Measurements from ENCODE around the gene P3H2. TPM values are rescaled to one million over a fixed set of nuclear protein-coding genes. Genes with fewer than 3 reads are reported as not detected.

P3H2 gene
- total and polyA plus RNA-seq, 2 experiments from 2014 or later: 8.2 to 24.2 TPM

DNA sequence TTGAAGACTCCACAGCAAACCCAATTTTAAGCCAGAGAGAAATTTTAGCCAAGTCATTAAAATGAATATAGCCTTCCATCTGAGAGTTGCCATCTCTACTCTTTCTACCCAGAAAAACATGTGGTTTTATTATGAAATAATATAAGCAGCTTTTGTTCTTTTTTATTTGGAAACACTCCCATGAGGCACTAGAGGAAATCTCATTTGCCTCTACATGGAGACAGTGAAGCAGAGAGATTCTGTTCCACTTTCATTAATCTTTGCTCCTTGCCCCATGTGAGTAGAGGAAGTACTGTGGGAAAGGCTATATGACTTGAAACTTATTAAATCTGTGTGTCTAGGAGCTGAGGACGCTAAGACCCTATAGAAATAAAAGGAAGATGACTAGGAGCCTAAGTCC is 111.1 kb downstream of the P3H2 start (continued):
- TF ChIP-seq, protein P1, sequence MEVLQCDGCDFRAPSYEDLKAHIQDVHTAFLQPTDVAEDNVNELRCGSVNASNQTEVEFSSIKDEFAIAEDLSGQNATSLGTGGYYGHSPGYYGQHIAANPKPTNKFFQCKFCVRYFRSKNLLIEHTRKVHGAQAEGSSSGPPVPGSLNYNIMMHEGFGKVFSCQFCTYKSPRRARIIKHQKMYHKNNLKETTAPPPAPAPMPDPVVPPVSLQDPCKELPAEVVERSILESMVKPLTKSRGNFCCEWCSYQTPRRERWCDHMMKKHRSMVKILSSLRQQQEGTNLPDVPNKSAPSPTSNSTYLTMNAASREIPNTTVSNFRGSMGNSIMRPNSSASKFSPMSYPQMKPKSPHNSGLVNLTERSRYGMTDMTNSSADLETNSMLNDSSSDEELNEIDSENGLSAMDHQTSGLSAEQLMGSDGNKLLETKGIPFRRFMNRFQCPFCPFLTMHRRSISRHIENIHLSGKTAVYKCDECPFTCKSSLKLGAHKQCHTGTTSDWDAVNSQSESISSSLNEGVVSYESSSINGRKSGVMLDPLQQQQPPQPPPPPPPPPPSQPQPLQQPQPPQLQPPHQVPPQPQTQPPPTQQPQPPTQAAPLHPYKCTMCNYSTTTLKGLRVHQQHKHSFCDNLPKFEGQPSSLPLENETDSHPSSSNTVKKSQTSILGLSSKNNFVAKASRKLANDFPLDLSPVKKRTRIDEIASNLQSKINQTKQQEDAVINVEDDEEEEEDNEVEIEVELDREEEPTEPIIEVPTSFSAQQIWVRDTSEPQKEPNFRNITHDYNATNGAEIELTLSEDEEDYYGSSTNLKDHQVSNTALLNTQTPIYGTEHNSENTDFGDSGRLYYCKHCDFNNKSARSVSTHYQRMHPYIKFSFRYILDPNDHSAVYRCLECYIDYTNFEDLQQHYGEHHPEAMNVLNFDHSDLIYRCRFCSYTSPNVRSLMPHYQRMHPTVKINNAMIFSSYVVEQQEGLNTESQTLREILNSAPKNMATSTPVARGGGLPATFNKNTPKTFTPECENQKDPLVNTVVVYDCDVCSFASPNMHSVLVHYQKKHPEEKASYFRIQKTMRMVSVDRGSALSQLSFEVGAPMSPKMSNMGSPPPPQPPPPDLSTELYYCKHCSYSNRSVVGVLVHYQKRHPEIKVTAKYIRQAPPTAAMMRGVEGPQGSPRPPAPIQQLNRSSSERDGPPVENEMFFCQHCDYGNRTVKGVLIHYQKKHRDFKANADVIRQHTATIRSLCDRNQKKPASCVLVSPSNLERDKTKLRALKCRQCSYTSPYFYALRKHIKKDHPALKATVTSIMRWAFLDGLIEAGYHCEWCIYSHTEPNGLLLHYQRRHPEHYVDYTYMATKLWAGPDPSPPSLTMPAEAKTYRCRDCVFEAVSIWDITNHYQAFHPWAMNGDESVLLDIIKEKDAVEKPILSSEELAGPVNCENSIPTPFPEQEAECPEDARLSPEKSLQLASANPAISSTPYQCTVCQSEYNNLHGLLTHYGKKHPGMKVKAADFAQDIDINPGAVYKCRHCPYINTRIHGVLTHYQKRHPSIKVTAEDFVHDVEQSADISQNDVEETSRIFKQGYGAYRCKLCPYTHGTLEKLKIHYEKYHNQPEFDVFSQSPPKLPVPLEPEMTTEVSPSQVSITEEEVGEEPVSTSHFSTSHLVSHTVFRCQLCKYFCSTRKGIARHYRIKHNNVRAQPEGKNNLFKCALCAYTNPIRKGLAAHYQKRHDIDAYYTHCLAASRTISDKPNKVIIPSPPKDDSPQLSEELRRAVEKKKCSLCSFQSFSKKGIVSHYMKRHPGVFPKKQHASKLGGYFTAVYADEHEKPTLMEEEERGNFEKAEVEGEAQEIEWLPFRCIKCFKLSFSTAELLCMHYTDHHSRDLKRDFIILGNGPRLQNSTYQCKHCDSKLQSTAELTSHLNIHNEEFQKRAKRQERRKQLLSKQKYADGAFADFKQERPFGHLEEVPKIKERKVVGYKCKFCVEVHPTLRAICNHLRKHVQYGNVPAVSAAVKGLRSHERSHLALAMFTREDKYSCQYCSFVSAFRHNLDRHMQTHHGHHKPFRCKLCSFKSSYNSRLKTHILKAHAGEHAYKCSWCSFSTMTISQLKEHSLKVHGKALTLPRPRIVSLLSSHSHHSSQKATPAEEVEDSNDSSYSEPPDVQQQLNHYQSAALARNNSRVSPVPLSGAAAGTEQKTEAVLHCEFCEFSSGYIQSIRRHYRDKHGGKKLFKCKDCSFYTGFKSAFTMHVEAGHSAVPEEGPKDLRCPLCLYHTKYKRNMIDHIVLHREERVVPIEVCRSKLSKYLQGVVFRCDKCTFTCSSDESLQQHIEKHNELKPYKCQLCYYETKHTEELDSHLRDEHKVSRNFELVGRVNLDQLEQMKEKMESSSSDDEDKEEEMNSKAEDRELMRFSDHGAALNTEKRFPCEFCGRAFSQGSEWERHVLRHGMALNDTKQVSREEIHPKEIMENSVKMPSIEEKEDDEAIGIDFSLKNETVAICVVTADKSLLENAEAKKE (CRISPR knock-in tag; IDR thresholded peaks at IDR 0.05): no peak
- no peak for TF ChIP-seq ZNF114 (CRISPR knock-in tag; IDR thresholded peaks at IDR 0.05)
- TF ChIP-seq POLR2AphosphoS5 (IDR thresholded peaks at IDR 0.05; ENCODE audit: low read depth): no peak
- no peak for TF ChIP-seq NANOG (IDR thresholded peaks at IDR 0.05; ENCODE audit: borderline replicate concordance)
- no peak for TF ChIP-seq STAT1 (IDR thresholded peaks at IDR 0.05; ENCODE audit: unreplicated experiment)
- TF ChIP-seq, protein P2, sequence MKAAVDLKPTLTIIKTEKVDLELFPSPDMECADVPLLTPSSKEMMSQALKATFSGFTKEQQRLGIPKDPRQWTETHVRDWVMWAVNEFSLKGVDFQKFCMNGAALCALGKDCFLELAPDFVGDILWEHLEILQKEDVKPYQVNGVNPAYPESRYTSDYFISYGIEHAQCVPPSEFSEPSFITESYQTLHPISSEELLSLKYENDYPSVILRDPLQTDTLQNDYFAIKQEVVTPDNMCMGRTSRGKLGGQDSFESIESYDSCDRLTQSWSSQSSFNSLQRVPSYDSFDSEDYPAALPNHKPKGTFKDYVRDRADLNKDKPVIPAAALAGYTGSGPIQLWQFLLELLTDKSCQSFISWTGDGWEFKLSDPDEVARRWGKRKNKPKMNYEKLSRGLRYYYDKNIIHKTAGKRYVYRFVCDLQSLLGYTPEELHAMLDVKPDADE (IDR thresholded peaks at IDR 0.05): no peak
- no peak for TF ChIP-seq EZH2 (IDR thresholded peaks at IDR 0.05; ENCODE audit: low read depth, unreplicated experiment)
- no peak for TF ChIP-seq CREB1 (CRISPR knock-in tag; IDR thresholded peaks at IDR 0.05; ENCODE audit: low read depth)

DNA sequence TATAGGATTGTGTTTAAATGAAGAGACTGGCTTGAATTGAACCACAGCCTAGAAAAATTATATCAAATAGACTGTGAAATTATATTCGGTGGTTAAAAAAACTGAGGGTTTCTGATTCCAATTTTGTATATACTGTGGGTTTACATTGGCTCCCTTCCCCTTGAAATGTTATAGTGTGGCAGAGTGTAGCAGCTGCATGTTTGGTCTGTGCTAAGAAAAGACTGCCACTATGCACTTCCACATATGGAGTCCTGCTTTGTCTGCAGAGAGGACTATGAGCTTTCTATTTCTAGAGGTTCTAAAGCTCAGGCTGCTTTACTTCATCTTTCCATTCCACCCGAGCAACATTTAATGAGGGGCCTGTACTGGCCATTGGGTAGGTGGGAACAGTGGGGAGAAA is 112.3 kb downstream of the P3H2 start:
- no peaks in the 10 kb centered on the region for H3K79me2 ChIP-seq (replicated peaks; ENCODE audit: insufficient read depth)
- no peaks in the 10 kb centered on the region for H3K36me3 ChIP-seq (ENCODE audit: insufficient read depth)
- no peak overlapping the region for H3K27ac Mint-ChIP-seq
- no peaks in the 10 kb centered on the region for H3K9me2 ChIP-seq (ENCODE audit: insufficient read depth)
- H3K4me3 ChIP-seq: no peak overlapping the region
- H3K4me2 ChIP-seq: no peak overlapping the region
- no peaks in the 10 kb centered on the region for H4K20me1 ChIP-seq (replicated peaks; ENCODE audit: insufficient read depth)
- H3K27ac ChIP-seq (ENCODE audit: low read depth): no peak overlapping the region
- H3F3A ChIP-seq (replicated peaks; ENCODE audit: low read depth): no peaks in the 10 kb centered on the region
- no peaks in the 10 kb centered on the region for H3K9me3 Mint-ChIP-seq
- H3K27me3 Mint-ChIP-seq (ENCODE audit: insufficient read depth, low read depth, poor library complexity): no peaks in the 10 kb centered on the region
- no peak for ATAC-seq
- H2AFZ ChIP-seq: no peak overlapping the region
- no peaks in the 10 kb centered on the region for H3K27me3 ChIP-seq (ENCODE audit: insufficient read depth)
- TF ChIP-seq CREB1 (CRISPR knock-in tag; IDR thresholded peaks at IDR 0.05; ENCODE audit: low read depth) (no peak), ZNF331 (CRISPR knock-in tag; IDR thresholded peaks at IDR 0.05; ENCODE audit: low read depth) (no peak), EZH2 (IDR thresholded peaks at IDR 0.05; ENCODE audit: low read depth, unreplicated experiment) (no peak), JUNB (IDR thresholded peaks at IDR 0.05; ENCODE audit: unreplicated experiment) (no peak)
- TF ChIP-seq, protein P2 (IDR thresholded peaks at IDR 0.05): no peak
- TF ChIP-seq, protein P3, sequence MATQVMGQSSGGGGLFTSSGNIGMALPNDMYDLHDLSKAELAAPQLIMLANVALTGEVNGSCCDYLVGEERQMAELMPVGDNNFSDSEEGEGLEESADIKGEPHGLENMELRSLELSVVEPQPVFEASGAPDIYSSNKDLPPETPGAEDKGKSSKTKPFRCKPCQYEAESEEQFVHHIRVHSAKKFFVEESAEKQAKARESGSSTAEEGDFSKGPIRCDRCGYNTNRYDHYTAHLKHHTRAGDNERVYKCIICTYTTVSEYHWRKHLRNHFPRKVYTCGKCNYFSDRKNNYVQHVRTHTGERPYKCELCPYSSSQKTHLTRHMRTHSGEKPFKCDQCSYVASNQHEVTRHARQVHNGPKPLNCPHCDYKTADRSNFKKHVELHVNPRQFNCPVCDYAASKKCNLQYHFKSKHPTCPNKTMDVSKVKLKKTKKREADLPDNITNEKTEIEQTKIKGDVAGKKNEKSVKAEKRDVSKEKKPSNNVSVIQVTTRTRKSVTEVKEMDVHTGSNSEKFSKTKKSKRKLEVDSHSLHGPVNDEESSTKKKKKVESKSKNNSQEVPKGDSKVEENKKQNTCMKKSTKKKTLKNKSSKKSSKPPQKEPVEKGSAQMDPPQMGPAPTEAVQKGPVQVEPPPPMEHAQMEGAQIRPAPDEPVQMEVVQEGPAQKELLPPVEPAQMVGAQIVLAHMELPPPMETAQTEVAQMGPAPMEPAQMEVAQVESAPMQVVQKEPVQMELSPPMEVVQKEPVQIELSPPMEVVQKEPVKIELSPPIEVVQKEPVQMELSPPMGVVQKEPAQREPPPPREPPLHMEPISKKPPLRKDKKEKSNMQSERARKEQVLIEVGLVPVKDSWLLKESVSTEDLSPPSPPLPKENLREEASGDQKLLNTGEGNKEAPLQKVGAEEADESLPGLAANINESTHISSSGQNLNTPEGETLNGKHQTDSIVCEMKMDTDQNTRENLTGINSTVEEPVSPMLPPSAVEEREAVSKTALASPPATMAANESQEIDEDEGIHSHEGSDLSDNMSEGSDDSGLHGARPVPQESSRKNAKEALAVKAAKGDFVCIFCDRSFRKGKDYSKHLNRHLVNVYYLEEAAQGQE (IDR thresholded peaks at IDR 0.05; ENCODE audit: unreplicated experiment): no peak
- H3K4me1 ChIP-seq (ENCODE audit: insufficient read depth): peaks cover 25% of the 10 kb centered on the region
- no peaks in the 10 kb centered on the region for H3K36me3 Mint-ChIP-seq (ENCODE audit: low read depth)
- H3K4me1 Mint-ChIP-seq: peaks cover 34% of the 10 kb centered on the region
- no peak for DNase-seq (ENCODE audit: low spot score)
- H3K4me3 Mint-ChIP-seq: no peak overlapping the region

All from GM23338 (cell line).